HG02571 (cell line): ENCODE data around the gene MGAM2.

Source experiments
- ATAC-seq: cut with Tn5 transposase; IDR thresholded peaks from one replicate; pipeline ENCODE4 v1.9.1; 2021; ENCODE audit warnings: mild to moderate bottlenecking, moderate library complexity; ENCODE audit not compliant: unreplicated experiment

The MGAM2 gene

DNA sequence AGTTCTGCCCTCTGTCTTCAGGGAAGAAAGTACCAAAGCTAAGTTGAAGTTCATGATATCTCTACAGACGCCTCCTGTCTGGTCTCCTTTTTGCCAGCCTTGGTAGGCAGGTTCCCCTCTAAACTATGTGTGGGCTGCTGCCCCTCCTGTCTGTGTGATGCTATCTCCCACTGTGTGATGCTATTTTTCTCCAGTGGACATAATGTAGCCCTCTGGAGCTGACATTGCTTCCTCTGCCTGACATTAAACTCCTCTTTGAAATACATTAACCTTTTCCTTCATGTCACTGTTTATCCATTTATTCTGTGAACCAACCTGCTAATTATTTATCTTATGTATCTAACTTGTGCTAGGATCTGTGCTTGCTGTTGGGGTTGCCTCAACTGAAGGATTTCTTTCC lies 146.4 kb downstream of the MGAM2 start, which contains the start of gene PRSS58:
Gene PRSS58, minus strand, starts transcription at position 101 of the 400 bp plus-strand sequence. CDS start 351 bp downstream, outside the sequence.
- no peak for ATAC-seq

DNA sequence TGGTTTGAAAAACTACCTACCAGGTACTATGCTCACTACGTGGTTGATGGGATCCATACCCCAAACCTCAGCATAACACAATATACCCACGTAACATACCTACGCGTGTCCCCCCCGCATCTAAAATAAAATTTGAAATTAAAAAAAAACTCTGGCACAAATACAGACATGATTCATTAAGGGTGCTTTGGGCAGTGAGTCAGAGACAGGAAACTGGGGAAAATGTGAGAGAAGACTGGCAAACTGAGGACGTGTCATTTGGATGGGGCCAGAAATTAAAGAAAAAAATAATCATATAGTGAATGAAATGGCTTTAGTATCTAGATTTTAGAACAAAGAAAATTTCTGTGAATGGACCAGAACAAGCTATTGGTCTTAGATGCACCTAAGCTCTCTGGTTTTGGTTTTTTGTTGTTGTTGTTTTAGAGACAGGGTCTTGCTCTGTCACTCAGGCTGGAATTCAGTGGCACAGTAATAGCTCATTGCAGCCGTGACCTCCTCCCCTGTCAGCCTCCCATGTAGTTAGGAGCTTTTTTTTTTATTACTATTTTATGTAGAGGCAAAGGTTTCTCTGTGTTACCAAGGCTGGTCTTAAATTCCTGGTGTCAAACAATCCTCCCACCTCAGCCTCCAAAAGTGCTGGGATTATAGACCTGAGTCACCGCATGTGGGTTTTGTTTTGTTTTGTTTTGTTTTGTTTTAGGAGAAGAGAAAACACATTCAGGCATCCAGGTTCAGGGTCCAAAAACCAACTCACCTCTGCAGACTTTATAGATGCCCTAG lies 152.3 kb downstream of the MGAM2 start:
- ATAC-seq: no peak
